H1 (cell line): ENCODE data around the gene YLPM1. TPM values are rescaled to one million over a fixed set of nuclear protein-coding genes. Genes with fewer than 3 reads are reported as not detected.

ENCODE experiments used
- CHD7 ChIP-seq: fragments of 300-600 bp; sonication (generic); IDR thresholded peaks from 2 replicates; pipeline ENCODE4 v1.7.1; 2012; ENCODE audit warnings: low read length, moderate library complexity, mild to moderate bottlenecking, inconsistent platforms; ENCODE audit not compliant: insufficient replicate concordance
- MAX ChIP-seq: IDR thresholded peaks from 2 replicates; pipeline ENCODE4 v1.6.1; 2012; ENCODE audit warnings: inconsistent platforms
- SAP30 ChIP-seq: fragments of 300-600 bp; sonication (generic); IDR thresholded peaks from 2 replicates; pipeline ENCODE4 v1.7.1; 2012; ENCODE audit warnings: low read length, moderate library complexity, mild to moderate bottlenecking, inconsistent platforms; ENCODE audit not compliant: insufficient read depth, insufficient replicate concordance
- polyA plus RNA-seq, 7 experiments: library from polyadenylated mRNA; depleted of rRNA in 3 of 7; stranded (reverse) in 5 of 7; unstranded in 2 of 7; fragments of >200 nt in 5 of 7; fragments of 200-250 nt in 2 of 7; gene quantifications; 1 replicate in 5 of 7; 2 replicates in 1 of 7; 4 replicates in 1 of 7; pipeline versions ENCODE4 v1.2.1 to v1.2.3, GENCODE V29; 2011 to 2013; ENCODE audit warnings: missing spikeins in 2 of 7, mixed read lengths in 2 of 7
- total RNA-seq: library from RNA; stranded (reverse); fragmentation: NEBNext Ultra II Directional; extraction: Animal tissue kit (Norgen Biotek cat#: 25700); gene quantifications from 2 replicates; pipeline ENCODE4 v1.2.1, GENCODE V29; 2021

Gene YLPM1
- total and polyA plus RNA-seq, 2 of the 8 experiments (the other 6 are each of a cell fraction or from before 2014, with no cell fraction given) = 13.5 to 71.7 TPM

GRCh38 chr14:74737753-74738325 is 25.3 kb upstream of the YLPM1 start (continued):
- TF ChIP-seq CHD7 (no peak), MAX (no peak), SAP30 (no peak)
- TF ChIP-seq, all 59 proteins: peak for 0
